ENCODE data around the gene ZC3H4.

GRCh38 chr19:47143322-47144073 is 29.9 kb upstream of the ZC3H4 start:
- TF ChIP-seq CTCF (conservative IDR thresholded peaks at IDR 0.05; ENCODE audit: low read length): no peak
- TF ChIP-seq EZH2phosphoT487 (IDR thresholded peaks at IDR 0.05; ENCODE audit: borderline replicate concordance): no peak

Data from Loucy (cell line).